MG63 (cell line): ENCODE measurements around the gene NIF3L1. TPM values are rescaled to one million over a fixed set of nuclear protein-coding genes. Genes with fewer than 3 reads are reported as not detected.

ENCODE experiments used
- DNase-seq: peaks from one replicate; pipeline ENCODE4 v3.0.0-alpha.2; 2020
- H3K27me3 ChIP-seq: fragments of 250-450 bp; sonication (Bioruptor Pico); 2 replicates; pipeline ENCODE4 v1.5.1; 2020; ENCODE audit warnings: mild to moderate bottlenecking, moderate library complexity
- H3K36me3 ChIP-seq: fragments of 250-450 bp; sonication (Bioruptor Pico); 2 replicates; pipeline ENCODE4 v1.5.1; 2020; ENCODE audit warnings: mild to moderate bottlenecking, moderate library complexity
- H3K4me3 ChIP-seq: fragments of 250-450 bp; sonication (Bioruptor Pico); 2 replicates; pipeline ENCODE4 v1.5.1; 2020; ENCODE audit warnings: mild to moderate bottlenecking, moderate library complexity
- H3K9me3 ChIP-seq: fragments of 250-450 bp; sonication (Bioruptor Pico); 2 replicates; pipeline ENCODE4 v1.5.1; 2020; ENCODE audit warnings: mild to moderate bottlenecking, moderate library complexity
- total RNA-seq: library from RNA; depleted of rRNA; stranded (reverse); fragments of >200 nt; shearing (Covaris generic); gene quantifications from 2 replicates; pipeline ENCODE4 v1.2.3, GENCODE V29; 2014; ENCODE audit warnings: low replicate concordance; rRNA removed

NIF3L1 gene
- 47.7 and 50.0 TPM in 2 replicates for total RNA-seq

GRCh38 chr2:200888704-200889625 is at the start of gene NIF3L1, which contains the start of gene PPIL3:
Gene NIF3L1, plus strand, starts transcription at chr2:200889371. Its CDS starts 2,573 bp downstream, at chr2:200891944.
Gene PPIL3, minus strand, starts transcription at chr2:200889077. Its CDS starts 1,462 bp downstream, at chr2:200887615.
- Histone ChIP-seq H3K9me3 (no peaks in the 10 kb centered on the region), H3K4me3 (peak within 1 kb of the TSS; percentile 85), H3K27me3 (no peaks in the 10 kb centered on the region), H3K36me3 (peaks cover 21% of the 10 kb centered on the region)
- DNase-seq: peak; percentile 98

DNA sequence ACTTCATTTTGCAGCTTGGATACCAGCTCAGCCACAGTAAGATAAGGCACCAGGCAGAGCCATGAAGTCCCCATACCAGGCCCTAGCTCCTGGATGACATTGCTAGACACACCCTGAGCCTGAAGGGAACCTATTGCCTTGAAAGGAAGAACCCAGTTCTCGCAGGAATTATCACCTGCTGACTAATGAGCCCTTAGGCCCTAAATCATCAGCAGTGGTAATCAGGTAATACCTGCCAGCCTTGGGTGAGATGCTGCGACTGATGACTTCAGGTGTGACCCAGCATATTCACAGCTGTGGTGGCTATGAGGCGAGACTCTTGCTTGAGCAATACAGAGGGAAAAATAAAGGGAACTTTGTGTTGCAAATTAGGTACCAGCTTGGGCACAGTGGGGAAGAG is 49.7 kb upstream of the NIF3L1 start:
- DNase-seq: no peak
- no peaks in the 10 kb centered on the region for H3K27me3 ChIP-seq

GRCh38 chr2:200843993-200844948 is 44.9 kb upstream of the NIF3L1 start:
- DNase-seq: no peak
- Histone ChIP-seq H3K4me3 (no peak overlapping the region), H3K36me3 (no peaks in the 10 kb centered on the region), H3K27me3 (no peaks in the 10 kb centered on the region), H3K9me3 (no peaks in the 10 kb centered on the region)

More for the DNA sequence above, 49.7 kb upstream of the NIF3L1 start:
- peaks cover 15% of the 10 kb centered on the region for H3K9me3 ChIP-seq
- no peaks in the 10 kb centered on the region for H3K36me3 ChIP-seq
- no peak overlapping the region for H3K4me3 ChIP-seq

- no peaks in the 10 kb centered on the region for H3K36me3 ChIP-seq
- no peaks in the 10 kb centered on the region for H3K27me3 ChIP-seq
- H3K4me3 ChIP-seq: no peak overlapping the region
- DNase-seq: no peak
- H3K9me3 ChIP-seq: no peaks in the 10 kb centered on the region
Observed at GRCh38 chr2:200845194-200845593, 44.0 kb upstream of the NIF3L1 start.

DNA sequence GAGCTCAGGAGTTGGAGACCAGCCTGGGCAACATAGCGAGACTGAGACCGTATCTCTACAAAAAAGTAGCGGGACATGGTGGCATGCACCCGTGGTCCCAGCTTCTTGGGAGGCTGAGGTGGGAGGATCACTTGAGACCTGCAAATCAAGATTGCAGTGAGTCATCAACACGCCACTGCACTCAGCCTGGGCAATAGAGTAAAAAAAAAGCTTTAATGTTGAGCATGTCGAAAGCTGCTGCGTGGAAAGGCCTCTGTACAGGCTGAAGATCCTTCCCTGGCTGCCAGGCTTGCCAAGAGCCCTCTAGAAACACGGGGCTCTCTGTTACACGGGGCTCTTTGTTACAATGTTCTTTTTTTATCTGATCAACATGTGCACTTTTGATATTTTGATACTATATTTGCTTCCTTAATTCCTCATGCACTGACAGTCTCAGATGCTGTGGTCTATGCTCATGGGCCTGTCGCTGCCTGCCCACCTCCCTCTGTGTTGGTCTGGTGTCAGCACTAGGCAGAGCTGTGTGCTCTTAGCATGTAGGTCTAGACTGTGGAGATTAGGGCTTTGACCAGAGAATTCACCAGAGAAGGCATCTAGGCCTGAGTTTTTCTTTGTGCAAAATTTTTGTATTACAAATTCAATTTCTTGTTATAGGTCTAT is 43.4 kb upstream of the NIF3L1 start:
- Histone ChIP-seq H3K36me3 (no peaks in the 10 kb centered on the region), H3K27me3 (no peaks in the 10 kb centered on the region), H3K9me3 (no peaks in the 10 kb centered on the region), H3K4me3 (no peak overlapping the region)
- no peak for DNase-seq

- no peaks in the 10 kb centered on the region for H3K9me3 ChIP-seq
- no peak overlapping the region for H3K4me3 ChIP-seq
- H3K27me3 ChIP-seq: no peaks in the 10 kb centered on the region
- peaks cover 14% of the 10 kb centered on the region for H3K36me3 ChIP-seq
- no peak for DNase-seq
Observed at GRCh38 chr2:200847269-200847668, 41.9 kb upstream of the NIF3L1 start.

DNA sequence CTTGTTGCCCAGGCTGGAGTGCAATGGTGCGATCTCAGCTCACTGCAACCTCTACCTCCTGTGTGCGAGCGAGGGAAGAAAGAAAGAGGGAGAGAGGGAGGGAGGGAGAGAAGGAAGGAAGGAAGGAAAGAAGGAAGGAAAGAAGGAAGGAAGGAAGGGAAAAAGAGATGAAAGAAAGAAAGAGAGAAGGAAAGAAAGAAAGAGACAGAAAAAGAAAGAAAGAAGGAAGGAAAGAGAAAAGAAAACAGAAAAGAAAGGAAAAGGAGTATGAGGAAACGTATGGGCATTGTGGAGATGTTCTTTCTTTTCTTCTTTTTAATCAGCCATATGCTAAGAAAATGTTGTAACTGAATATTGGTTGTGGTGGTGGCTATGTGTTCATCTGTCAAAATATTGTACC is 41.2 kb upstream of the NIF3L1 start:
- H3K36me3 ChIP-seq: peaks cover 20% of the 10 kb centered on the region
- H3K27me3 ChIP-seq: no peaks in the 10 kb centered on the region
- H3K9me3 ChIP-seq: no peaks in the 10 kb centered on the region
- no peak for DNase-seq
- no peak overlapping the region for H3K4me3 ChIP-seq

DNA sequence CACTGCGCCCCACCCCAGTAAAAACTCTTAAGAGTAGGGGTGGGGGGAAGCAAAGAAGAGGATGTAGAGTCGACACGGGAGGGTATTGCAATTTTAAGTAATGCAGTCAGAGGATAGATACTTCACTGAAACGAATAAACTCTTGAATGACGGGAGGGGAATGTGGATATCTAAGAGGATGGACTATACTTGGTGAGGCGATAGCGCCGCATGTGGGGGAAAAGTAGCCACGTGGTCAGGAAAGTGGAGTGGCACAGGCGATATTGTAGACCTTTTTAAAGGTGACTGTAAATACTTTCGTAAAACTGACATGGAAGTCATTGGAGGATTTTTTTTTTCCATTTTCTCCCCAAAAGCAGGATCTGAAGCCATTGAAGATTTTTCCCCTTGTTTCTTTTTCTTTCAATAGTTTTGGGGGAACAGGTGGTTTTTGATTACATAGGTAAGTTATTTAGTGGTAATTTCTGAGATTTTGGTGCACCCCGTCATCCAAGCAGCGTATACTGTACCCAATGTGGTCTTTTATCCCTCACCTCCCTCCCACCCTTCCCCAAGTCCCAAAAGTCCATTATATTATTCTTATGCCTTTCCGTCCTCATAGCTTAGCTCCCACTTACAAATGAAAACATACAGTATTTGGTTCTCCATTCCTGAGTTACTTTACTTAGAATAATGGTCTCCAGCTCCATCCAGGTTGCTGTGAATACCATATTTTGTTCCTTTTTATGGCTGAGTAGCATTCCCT is 38.5 kb upstream of the NIF3L1 start:
- Histone ChIP-seq H3K4me3 (no peak overlapping the region), H3K9me3 (no peaks in the 10 kb centered on the region), H3K27me3 (no peaks in the 10 kb centered on the region), H3K36me3 (peaks cover 45% of the 10 kb centered on the region)
- DNase-seq: no peak

DNA sequence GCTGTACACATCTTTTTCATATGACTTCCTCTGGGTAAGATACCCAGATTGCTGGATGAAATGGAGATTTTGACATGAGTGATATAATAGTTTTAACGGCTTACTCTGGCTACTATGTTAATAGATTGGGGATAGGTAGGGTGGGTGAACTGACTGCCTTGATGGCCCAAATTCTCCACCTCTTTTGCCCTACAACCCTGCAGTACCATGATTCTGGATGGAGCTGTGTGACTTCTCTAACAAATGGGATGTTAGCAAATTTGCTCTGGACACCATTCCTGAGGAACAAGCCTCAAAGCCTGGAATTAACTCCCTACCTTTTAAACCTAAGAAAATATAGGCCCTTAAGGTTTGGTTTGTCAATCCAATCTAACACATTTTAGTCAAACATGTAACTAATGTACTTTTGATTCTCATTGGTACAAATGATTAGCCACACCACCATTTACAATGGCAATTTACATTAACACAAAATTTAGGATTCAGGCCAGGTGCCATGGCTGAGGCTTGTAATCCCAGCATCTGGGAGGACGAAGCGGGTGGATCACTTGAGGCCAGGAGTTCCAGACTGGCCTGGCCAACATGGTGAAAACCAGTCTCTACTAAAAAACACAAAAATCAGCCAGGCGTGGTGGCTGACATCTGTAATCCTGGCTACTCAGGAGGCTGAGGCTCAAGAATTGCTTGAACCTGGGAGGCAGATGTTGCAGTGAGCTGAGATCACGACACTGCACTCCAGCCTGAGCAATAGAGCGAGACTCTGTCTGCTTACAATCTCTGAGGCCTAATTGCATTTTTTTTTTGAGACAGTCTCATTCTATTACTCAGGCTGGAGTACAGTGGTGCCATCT is 37.5 kb upstream of the NIF3L1 start:
- peaks cover 54% of the 10 kb centered on the region for H3K36me3 ChIP-seq
- no peaks in the 10 kb centered on the region for H3K9me3 ChIP-seq
- H3K27me3 ChIP-seq: no peaks in the 10 kb centered on the region
- no peak for DNase-seq
- H3K4me3 ChIP-seq: no peak overlapping the region

DNA sequence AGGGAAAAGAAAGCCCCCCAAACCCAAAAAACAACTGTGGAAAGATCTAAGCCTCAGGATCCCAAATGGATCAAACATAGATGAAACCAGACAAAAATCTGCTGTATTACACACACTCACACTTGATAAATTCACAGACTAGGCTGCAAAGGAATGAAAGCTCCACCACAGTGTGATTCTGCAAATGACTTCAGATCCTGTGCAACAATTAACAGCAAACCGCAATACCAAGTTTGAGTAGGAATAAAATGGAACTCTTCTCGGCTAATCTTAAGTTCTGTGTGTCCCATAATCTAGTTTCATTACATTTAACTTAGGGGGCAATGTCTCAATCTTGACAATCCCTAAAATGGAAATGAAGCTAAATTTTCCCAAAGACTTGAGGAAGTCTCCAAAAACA is 36.6 kb upstream of the NIF3L1 start:
- H3K4me3 ChIP-seq: no peak overlapping the region
- H3K9me3 ChIP-seq: no peaks in the 10 kb centered on the region
- DNase-seq: no peak
- peaks cover 64% of the 10 kb centered on the region for H3K36me3 ChIP-seq
- H3K27me3 ChIP-seq: no peaks in the 10 kb centered on the region

- peaks cover 97% of the 10 kb centered on the region for H3K36me3 ChIP-seq
- H3K27me3 ChIP-seq: no peaks in the 10 kb centered on the region
- no peak for DNase-seq
- no peak overlapping the region for H3K4me3 ChIP-seq
- H3K9me3 ChIP-seq: no peaks in the 10 kb centered on the region
Observed at GRCh38 chr2:200856806-200857205, 32.4 kb upstream of the NIF3L1 start.

GRCh38 chr2:200860092-200860795 is 28.9 kb upstream of the NIF3L1 start:
- Histone ChIP-seq H3K4me3 (no peak overlapping the region; the same call in 1 of the 2 replicates), H3K27me3 (no peaks in the 10 kb centered on the region), H3K36me3 (peaks cover 85% of the 10 kb centered on the region), H3K9me3 (no peaks in the 10 kb centered on the region)
- DNase-seq: no peak

DNA sequence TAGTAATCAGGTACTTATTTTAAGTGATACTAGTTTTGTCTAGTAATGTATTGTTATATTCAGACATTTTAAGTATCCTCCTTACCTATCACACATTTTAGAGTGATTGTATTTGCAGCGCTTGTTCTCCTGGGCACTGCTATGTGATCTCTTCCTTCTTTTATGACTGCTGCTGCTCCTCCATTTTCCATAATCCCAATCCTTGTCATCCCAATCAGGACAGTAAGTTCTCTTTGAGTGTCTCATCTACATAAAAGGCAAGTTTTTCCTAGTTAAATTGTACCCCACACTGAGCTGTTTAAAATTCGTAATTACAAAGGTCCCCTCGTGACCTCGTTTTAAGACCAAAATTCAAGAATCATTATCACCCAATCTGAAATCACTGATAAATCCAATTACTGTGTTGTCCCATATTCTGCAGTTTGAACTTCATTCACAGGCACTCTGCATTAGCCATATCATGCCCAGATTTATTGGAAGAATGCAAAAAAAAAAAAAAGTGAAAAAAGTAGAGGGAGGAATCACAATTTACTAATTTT is 27.5 kb upstream of the NIF3L1 start:
- Histone ChIP-seq H3K9me3 (no peaks in the 10 kb centered on the region), H3K4me3 (peak overlapping the region; percentile 100), H3K36me3 (peaks cover 71% of the 10 kb centered on the region), H3K27me3 (no peaks in the 10 kb centered on the region)
- no peak for DNase-seq

- H3K27me3 ChIP-seq: no peaks in the 10 kb centered on the region
- H3K4me3 ChIP-seq: peak overlapping the region; percentile 100
- H3K36me3 ChIP-seq: peaks cover 62% of the 10 kb centered on the region
- H3K9me3 ChIP-seq: no peaks in the 10 kb centered on the region
- peak; percentile 40 for DNase-seq
Observed at GRCh38 chr2:200862532-200863000, 26.6 kb upstream of the NIF3L1 start.
